PC-3 (cell line): ENCODE results near the gene CNN3. TPM values are rescaled to one million over a fixed set of nuclear protein-coding genes. Genes with fewer than 3 reads are reported as not detected.
A peak's percentile ranks its signal among the peaks of the same experiment; 100 is the strongest.

Experiments
- ATAC-seq: fragments of 200-7000 bp; cut with Tn5 transposase; 2 replicates; pipeline ENCODE4 v1.9.1; 2020; ENCODE audit warnings: mild to moderate bottlenecking, moderate library complexity
- BruUV-seq: library from RNA; stranded (reverse); fragments of 400-500 nt; replicated peaks from 2 replicates; lab custom pipeline; 2021; lab: Mats Ljungman, UMichigan
- CTCF ChIA-PET: fragments of 300-600 bp; sonication (Branson Sonifier 250); formaldehyde crosslinking; loops from one replicate; lab custom pipeline; 2022; ENCODE audit warnings: antibody characterized with exemption; lab: Charles Lee
- POLR2A ChIA-PET: fragments of 300-600 bp; sonication (Branson Sonifier 250); formaldehyde crosslinking; loops from one replicate; lab custom pipeline; 2022; ENCODE audit warnings: antibody characterized with exemption; ENCODE audit not compliant: unreplicated experiment; lab: Charles Lee
- DNase-seq: peaks from one replicate; pipeline ENCODE4 v3.0.0-alpha.2; 2015
- H2AFZ ChIP-seq: fragments of 300-600 bp; sonication (generic); 2 replicates; pipeline ENCODE4 v1.6.0; 2016; ENCODE audit warnings: antibody characterized with exemption, low read length
- H3F3A ChIP-seq: fragments of 300-600 bp; sonication (generic); one replicate; pipeline ENCODE4 v1.6.0; 2017; ENCODE audit warnings: antibody characterized with exemption, low read length, control low read depth, mild to moderate bottlenecking; ENCODE audit not compliant: unreplicated experiment
- H3K27ac ChIP-seq: fragments of 300-600 bp; sonication (generic); 2 replicates; pipeline ENCODE4 v1.5.1; 2016; ENCODE audit warnings: mild to moderate bottlenecking, low read length
- H3K27me3 ChIP-seq: fragments of 300-600 bp; sonication (generic); 2 replicates; pipeline ENCODE4 v1.6.1; 2016; ENCODE audit warnings: low read length, mixed read lengths
- H3K36me3 ChIP-seq: fragments of 300-600 bp; sonication (generic); 2 replicates; pipeline ENCODE4 v1.6.1; 2016; ENCODE audit warnings: low read depth, mixed run types, low read length, mixed read lengths
- H3K4me1 ChIP-seq: fragments of 300-600 bp; sonication (generic); 2 replicates; pipeline ENCODE4 v1.5.1; 2016; ENCODE audit warnings: low read length; ENCODE audit not compliant: insufficient read depth
- H3K4me2 ChIP-seq: fragments of 300-600 bp; sonication (generic); 2 replicates; pipeline ENCODE4 v1.6.0; 2016; ENCODE audit warnings: low read length
- H3K4me3 ChIP-seq: fragments of 300-600 bp; sonication (generic); 2 replicates; pipeline ENCODE4 v1.5.1; 2016; ENCODE audit warnings: mild to moderate bottlenecking, low read length, mixed read lengths
- H3K79me2 ChIP-seq: fragments of 300-600 bp; sonication (generic); 2 replicates; pipeline ENCODE4 v1.6.1; 2017; ENCODE audit warnings: low read length, mixed read lengths
- H3K9ac ChIP-seq: fragments of 300-600 bp; sonication (generic); 2 replicates; pipeline ENCODE4 v1.6.0; 2016; ENCODE audit warnings: mild to moderate bottlenecking, low read length
- H3K9me2 ChIP-seq: fragments of 300-600 bp; sonication (generic); replicated peaks from 2 replicates; pipeline ENCODE4 v1.6.1; 2016; ENCODE audit warnings: mixed run types, low read length, mixed read lengths
- H3K9me3 ChIP-seq: fragments of 300-600 bp; sonication (generic); 2 replicates; pipeline ENCODE4 v1.6.1; 2016; ENCODE audit warnings: low read length, mixed read lengths
- H4K20me1 ChIP-seq: fragments of 300-600 bp; sonication (generic); 2 replicates; pipeline ENCODE4 v1.6.1; 2016; ENCODE audit warnings: low read length, mixed read lengths
- EZH2 ChIP-seq: fragments of 300-600 bp; sonication (generic); IDR thresholded peaks from one replicate; pipeline ENCODE4 v1.6.1; 2017; ENCODE audit warnings: antibody characterized with exemption, mild to moderate bottlenecking, low read length; ENCODE audit not compliant: unreplicated experiment
- EZH2phosphoT487 ChIP-seq: fragments of 300-600 bp; sonication (generic); IDR thresholded peaks from 2 replicates; pipeline ENCODE4 v1.6.1; 2018; ENCODE audit warnings: mild to moderate bottlenecking, antibody characterized with exemption, low read length, borderline replicate concordance
- intact Hi-C: fragments of 100-400 bp; cut with micrococcal nuclease; formaldehyde crosslinking; loops from 2 replicates; pipeline ENCODE4 v1.9.0; 2023
- total RNA-seq: library from RNA; depleted of rRNA; stranded (reverse); fragments of >200 nt; gene quantifications from 2 replicates; pipeline ENCODE4 v1.2.3, GENCODE V29; 2014
- TF ChIP-seq, protein P1 (sequence below): fragments of 300-600 bp; sonication (generic); conservative IDR thresholded peaks from 2 replicates; pipeline ENCODE4 v1.5.1; 2017; ENCODE audit warnings: antibody characterized with exemption, low read depth, mild to moderate bottlenecking, low read length

The CNN3 gene
- total RNA-seq, 1 experiment from 2014 or later: 323 TPM

DNA sequence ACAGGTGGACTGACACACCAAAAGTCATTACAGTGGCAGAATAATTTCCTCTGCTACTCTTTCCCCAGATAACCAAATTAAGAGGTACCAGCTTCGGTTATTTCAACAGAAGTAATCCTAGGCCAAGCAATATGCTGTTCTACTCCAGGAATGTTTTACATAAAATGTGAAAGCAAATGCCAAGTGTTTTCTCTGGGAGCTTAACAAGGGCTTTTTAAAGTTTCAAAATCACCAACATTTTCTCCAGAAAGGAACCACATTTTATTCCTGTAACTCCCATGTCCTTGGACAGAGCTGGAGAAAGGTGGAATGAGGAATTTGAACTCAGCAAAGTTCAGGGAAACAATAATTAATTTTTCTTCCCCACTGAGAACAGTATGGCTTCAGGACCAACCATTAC is 27.2 kb downstream of the CNN3 start:
- CTCF ChIA-PET: no interaction called here
- Histone ChIP-seq H3K9me3 (no peaks in the 10 kb centered on the region), H3K36me3 (peaks cover 76% of the 10 kb centered on the region), H2AFZ (no peak overlapping the region), H3K9me2 (no peaks in the 10 kb centered on the region), H3K27ac (no peak overlapping the region), H3K27me3 (no peaks in the 10 kb centered on the region), H3K4me3 (no peak overlapping the region), H3K4me1 (peaks cover 17% of the 10 kb centered on the region), H3F3A (no peaks in the 10 kb centered on the region), H3K9ac (no peak overlapping the region), H3K79me2 (peaks cover 23% of the 10 kb centered on the region), H3K4me2 (no peak overlapping the region), H4K20me1 (no peaks in the 10 kb centered on the region)
- POLR2A ChIA-PET: interaction anchor here (0.6 kb wide), 1 partner anchor 84 kb away, joined by 6 read pairs; no protein-coding TSS in a partner anchor
- BruUV-seq: no TSS peak
- intact Hi-C loops: no loop called here
- DNase-seq (no peak), ATAC-seq (no peak)
- no peak for TF ChIP-seq EZH2
- no peak for TF ChIP-seq EZH2phosphoT487
- TF ChIP-seq, protein P1, sequence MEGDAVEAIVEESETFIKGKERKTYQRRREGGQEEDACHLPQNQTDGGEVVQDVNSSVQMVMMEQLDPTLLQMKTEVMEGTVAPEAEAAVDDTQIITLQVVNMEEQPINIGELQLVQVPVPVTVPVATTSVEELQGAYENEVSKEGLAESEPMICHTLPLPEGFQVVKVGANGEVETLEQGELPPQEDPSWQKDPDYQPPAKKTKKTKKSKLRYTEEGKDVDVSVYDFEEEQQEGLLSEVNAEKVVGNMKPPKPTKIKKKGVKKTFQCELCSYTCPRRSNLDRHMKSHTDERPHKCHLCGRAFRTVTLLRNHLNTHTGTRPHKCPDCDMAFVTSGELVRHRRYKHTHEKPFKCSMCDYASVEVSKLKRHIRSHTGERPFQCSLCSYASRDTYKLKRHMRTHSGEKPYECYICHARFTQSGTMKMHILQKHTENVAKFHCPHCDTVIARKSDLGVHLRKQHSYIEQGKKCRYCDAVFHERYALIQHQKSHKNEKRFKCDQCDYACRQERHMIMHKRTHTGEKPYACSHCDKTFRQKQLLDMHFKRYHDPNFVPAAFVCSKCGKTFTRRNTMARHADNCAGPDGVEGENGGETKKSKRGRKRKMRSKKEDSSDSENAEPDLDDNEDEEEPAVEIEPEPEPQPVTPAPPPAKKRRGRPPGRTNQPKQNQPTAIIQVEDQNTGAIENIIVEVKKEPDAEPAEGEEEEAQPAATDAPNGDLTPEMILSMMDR: no peak

DNA sequence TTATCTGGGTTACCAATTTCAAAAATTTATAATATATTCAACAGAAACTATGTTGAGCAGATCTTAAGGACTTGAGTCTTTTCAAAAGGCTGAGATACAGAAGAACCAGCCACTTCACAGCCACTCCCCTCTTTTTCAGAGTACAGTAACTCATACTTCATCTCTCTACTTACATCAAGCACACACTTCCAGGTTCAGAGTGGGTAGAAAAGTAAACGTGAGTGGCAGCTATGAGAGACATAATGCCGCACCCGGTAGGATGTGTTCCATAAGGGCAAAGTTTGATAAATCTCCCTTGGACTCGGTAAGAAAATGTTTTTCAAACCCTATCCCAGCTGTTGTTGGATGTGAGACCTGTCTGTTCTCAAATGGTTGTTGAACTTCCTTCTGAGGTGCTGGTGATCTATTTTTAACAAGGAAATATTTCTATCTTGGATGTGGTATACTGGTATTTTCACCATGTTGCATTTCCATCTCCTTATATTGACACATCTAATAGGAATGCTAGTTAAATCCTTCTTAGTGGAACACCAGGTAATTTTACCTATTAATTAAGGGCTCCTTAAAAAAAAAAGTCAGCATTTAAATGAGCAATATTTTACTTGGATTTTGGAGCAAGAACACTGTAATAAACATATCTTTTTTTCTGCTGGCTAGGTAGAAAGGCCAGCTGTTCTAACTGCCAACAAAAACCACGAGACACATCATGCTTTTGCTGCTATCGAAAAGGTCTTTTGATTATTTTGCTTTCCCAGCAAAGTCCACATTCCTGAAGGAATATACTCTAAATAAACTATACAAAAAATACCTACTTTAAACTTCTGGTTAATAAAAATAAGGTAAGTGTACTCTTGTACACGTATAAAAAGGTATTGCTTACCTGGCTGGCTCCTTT is 28.2 kb downstream of the CNN3 start:
- ATAC-seq (peak; percentile 31; the same call in 1 of the 2 replicates), DNase-seq (peak; percentile 35)
- intact Hi-C loops: no loop called here
- Histone ChIP-seq H3K79me2 (peaks cover 12% of the 10 kb centered on the region), H3K9me3 (no peaks in the 10 kb centered on the region), H3K4me1 (peaks cover 7% of the 10 kb centered on the region; the same call in 1 of the 2 replicates), H4K20me1 (no peaks in the 10 kb centered on the region), H2AFZ (no peak overlapping the region), H3F3A (no peaks in the 10 kb centered on the region), H3K9me2 (no peaks in the 10 kb centered on the region), H3K27ac (no peak overlapping the region), H3K27me3 (no peaks in the 10 kb centered on the region), H3K9ac (no peak overlapping the region), H3K4me2 (no peak overlapping the region), H3K36me3 (peaks cover 79% of the 10 kb centered on the region), H3K4me3 (no peak overlapping the region)
- ChIA-PET POLR2A (interaction anchor here (0.6 kb wide), 1 partner anchor 85 kb away, joined by 6 read pairs; no protein-coding TSS in a partner anchor), CTCF (no interaction called here)
- no TSS peak for BruUV-seq
- TF ChIP-seq EZH2 (no peak), EZH2phosphoT487 (no peak)
- TF ChIP-seq, protein P1: no peak

DNA sequence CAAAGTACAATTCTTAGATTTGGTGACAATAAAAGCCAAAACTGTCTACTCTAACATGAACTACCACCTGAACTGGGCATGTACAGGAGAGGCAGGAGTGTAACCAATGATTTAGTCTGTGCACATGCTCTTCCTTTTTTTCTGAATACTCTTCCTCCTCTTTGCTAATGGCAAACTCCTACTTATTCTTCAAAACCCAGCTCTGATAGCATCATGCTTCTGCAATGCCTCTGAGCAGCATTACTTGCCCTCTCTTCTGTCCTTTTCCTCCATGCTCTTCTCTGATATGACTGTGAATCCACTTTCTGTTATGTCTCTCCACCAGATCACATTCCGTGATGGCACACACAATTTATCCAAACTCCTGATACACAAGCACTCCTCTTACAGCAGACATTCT is 31.4 kb downstream of the CNN3 start:
- no peaks in the 10 kb centered on the region for H3K27me3 ChIP-seq
- H3K9me3 ChIP-seq: no peaks in the 10 kb centered on the region
- DNase-seq: no peak
- no peak overlapping the region for H2AFZ ChIP-seq
- no peak overlapping the region for H3K9ac ChIP-seq
- CTCF ChIA-PET: no interaction called here
- no TSS peak for BruUV-seq
- no peak overlapping the region for H3K4me3 ChIP-seq
- no peaks in the 10 kb centered on the region for H3K9me2 ChIP-seq
- POLR2A ChIA-PET: no interaction called here
- H3K36me3 ChIP-seq: peaks cover 64% of the 10 kb centered on the region
- no peak for ATAC-seq
- H3K79me2 ChIP-seq: no peaks in the 10 kb centered on the region
- H4K20me1 ChIP-seq: no peaks in the 10 kb centered on the region
- TF ChIP-seq, protein P1: no peak
- TF ChIP-seq EZH2: no peak
- TF ChIP-seq EZH2phosphoT487: no peak
- H3K27ac ChIP-seq: no peak overlapping the region
- intact Hi-C loops: no loop called here
- H3K4me2 ChIP-seq: no peak overlapping the region
- H3F3A ChIP-seq: peaks cover 6% of the 10 kb centered on the region
- 0 out of 2 replicates have a peak, but pooled peaks cover 7% of the 10 kb centered on the region for H3K4me1 ChIP-seq
